Posterior vena cava (tissue), 2 donors: Measurements from ENCODE around the gene IRX4. TPM values are rescaled to one million over a fixed set of nuclear protein-coding genes. Genes with fewer than 3 reads are reported as not detected.
"Not testable (repeated sequence)": the region's sequence is repeated elsewhere in the genome, so short reads cannot be mapped to it uniquely, and the experiment has no call there.

Source experiments
- DNase-seq: peaks from one replicate; pipeline ENCODE4 v3.0.0-alpha.2; 2020; ENCODE audit warnings: low spot score
- intact Hi-C, 2 donors: fragments of 100-400 bp; cut with DNase I; formaldehyde crosslinking; loops; one replicate each; pipeline versions ENCODE4 v1.14.1 to v1.14.2; 2022 to 2023
- total RNA-seq, 2 donors: library from RNA; stranded (reverse); fragmentation: NEBNext Ultra II Directional; extraction: Animal tissue kit (Norgen Biotek cat#: 25700); gene quantifications; one replicate each; pipeline ENCODE4 v1.2.1, GENCODE V29; 2021
- donor health status: DM: yes; HTN: yes; CAD: no.
- donor health status: DM: yes; HTN: yes; CAD: no.

Gene IRX4
- total RNA-seq, 2 donors from 2014 or later, result not detected

GRCh38 chr5:1850324-1851154, 32.2 kb downstream of the IRX4 start:
- intact Hi-C loops, result no loop called here
- no peak for DNase-seq

DNA sequence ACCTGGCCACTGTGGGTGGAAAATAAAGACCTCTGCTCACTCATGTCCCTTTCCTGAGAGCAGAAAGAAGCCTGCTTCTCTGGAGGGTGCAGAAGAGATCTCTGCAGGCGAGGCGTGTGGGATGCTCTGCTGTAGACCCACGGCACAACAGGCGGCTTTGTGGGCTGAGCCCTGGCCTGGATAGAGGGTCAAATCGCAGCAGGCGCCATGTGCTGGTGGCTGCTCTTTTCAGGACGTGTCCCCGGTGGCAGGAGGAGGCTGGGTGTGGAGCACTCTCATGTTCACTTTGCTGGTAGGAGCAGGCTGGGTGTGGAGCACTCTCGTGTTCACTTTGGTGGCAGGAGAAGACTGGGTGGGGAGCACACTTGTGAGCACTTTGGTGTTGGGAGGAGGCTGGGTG, 35.1 kb downstream of the IRX4 start:
- intact Hi-C loops, result no loop called here
- no peak for DNase-seq

- no peak for DNase-seq
- intact Hi-C loops, result no loop called here
Observed at GRCh38 chr5:1847056-1847455, 35.7 kb downstream of the IRX4 start.

DNA sequence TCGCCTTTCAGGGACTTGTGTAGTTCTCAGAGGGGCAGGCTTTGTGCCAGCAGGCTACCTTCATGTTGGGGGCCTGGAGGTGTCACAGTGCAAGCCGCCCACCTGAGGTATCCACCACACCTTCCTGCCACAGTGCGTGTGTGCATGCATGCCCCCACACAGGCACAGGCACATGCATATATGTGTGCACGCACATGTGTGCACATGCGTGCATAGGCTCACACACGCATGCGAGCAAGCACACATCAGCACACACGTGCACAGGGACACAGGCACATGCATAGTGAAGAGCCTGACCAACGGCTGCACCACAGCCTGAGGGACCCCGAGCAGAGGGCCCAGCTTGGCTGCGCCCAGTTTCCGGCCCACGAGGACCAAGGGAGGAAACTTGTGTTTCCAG, 36.1 kb downstream of the IRX4 start:
- no peak for DNase-seq

GRCh38 chr5:1845696-1846095, 37.0 kb downstream of the IRX4 start:
- DNase-seq, result no peak
- intact Hi-C loops, result no loop called here

More for the DNA sequence above, 36.1 kb downstream of the IRX4 start:
- intact Hi-C loops, result no loop called here

GRCh38 chr5:1844708-1845436, 37.9 kb downstream of the IRX4 start:
- no peak for DNase-seq
- intact Hi-C loops, result no loop called here

DNA sequence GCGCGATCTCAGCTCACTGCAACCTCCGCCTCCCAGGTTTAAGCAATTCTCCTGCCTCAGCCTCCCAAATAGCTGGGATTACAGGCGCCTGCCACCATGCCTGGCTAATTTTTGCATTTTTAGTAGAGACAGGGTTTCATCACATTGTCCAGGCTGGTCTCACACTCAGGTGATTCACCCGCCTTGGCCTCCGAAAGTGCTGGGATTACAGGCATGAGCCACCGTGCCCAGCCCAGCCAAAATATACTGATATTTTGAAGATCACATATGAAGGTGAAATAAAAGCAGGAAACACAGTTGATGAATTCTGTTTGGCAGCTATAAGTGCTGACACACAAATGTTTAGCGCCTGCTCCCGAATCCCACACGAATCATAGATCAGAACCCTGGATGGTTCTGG, 39.0 kb downstream of the IRX4 start:
- intact Hi-C loops, DNase-seq: not testable (repeated sequence)

GRCh38 chr5:1842004-1842819, 40.5 kb downstream of the IRX4 start:
- no peak for DNase-seq

DNA sequence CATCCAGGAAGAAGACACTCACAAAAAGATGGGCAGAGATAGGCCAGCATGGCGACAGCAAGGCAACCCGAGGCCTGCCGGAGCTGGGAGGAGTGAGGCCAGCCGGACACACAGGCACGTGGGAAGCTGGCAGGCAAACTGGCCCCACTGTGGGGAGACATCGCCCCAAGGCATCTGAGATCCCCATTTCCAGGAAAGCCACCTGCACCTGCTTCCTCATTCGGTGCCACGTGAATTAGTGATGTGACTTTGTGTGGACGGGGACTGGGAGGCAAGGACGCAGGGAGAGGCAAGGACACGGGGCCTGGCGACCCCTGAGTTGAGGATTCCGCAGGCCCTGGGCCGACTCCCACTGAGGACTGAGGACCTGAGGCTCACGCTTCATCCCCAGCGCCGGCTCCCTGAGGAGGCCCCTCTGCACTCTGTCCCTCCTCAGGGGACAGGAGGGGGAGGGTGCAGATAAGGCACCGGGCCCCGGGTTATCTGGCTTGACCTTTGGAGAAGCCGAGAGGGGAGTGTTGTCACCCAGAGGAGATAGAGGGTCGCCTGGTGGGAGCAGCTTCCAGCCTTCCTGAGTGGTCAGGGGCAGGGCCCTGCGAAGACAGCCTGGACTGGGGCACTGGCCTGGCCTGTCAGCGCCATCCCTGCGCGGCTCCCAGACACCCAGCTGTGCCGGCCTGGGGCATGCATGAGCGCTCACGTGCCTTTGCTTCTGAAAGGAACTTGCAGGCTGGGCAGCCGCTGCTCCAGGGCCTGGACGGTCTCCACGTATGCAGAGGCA, 41.8 kb downstream of the IRX4 start:
- no peak for DNase-seq
- intact Hi-C loops, result no loop called here

More at GRCh38 chr5:1842004-1842819, 40.5 kb downstream of the IRX4 start:
- intact Hi-C loops, result no loop called here

DNA sequence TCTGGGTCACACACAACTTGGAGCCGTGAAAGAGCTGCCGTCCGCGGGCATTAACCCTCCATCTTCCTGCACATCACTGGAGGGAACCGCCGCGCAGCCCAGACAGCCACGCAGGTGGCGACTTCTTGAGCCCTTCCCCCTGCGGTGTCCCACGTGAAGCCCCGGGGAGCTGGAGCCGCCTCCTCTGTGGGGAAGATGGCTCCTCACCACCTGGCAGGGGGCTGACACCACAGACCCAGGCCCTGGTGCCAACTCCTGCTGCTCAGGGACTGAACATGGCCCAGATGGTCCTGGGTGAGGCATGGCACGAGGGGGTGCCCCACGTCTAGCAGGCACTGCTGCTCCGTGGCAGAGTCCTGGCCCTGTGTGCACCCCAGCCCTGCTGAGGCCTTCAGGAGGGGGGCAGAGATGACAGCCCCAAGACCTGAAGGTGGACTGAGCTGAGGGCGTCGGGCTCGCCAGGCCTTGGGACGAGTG, 42.6 kb downstream of the IRX4 start:
- intact Hi-C loops, result no loop called here
- no peak for DNase-seq

DNA sequence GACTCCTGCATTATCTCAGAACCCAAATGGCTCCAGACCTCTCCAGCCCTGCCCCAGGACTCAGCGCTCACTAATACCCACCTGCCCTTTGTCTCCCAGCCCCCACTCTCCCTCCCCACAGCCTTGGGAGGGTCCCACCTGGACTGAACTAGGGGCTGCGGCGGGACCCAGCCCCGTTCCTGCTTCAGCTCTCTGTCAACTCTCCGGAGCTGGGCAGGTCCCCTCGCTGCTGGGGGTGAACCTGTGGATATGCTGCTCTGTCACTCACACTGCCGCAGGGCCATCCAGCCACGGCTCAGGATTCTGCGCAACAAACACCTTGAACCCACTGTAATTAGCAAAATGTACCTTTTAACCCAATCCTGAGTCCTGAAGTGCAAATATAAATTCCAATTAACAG, 44.7 kb downstream of the IRX4 start:
- intact Hi-C loops, result no loop called here
- DNase-seq, result no peak

DNA sequence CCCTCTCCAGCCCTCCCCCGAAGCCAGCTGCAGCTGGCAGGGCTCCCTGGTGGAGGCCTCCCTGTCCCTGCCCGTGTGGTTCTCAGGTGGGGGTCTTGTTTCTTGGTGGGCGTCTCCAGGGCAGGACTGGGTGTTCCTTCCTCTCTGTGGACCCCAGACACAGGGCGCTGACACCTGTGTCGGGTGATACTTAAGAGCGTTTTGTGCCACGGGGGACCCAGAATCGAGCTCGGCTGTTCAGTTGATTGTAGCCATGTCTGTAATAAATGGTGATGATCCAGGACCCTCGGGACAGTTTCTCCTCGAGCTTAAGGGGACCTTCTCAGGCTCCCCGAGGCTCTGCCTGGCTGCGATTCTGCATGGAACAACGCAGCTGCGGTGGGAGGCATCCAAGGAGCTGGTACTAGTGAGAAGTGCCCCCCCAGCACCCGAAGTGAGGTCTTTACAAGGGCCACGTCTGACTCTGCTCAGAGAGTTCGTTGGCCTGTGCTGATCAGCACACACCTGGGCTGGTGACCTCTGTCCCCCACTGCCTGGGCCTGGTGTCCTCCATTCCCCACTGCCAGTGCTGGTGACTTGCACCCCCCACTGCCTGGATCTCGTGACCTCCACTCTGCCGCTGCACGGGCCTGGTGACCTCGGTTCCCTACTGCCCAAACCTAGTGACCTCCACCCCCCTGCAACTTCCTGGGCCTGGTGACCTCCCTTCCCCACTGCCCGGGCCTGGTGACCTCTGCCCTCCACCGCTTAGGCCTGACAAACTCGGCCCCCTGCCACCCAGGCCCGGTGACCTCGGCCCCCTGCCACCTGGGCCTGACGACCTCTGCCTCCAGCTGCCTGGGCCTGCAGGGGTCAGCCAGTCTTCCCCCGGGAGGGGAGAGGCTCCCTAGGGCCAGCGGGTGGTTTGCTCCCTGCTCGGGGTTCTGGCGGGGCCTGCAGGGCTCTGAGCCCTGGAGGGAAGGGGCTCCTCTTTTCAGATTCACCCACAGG, 45.5 kb downstream of the IRX4 start:
- intact Hi-C loops, result no loop called here
- no peak for DNase-seq

DNA sequence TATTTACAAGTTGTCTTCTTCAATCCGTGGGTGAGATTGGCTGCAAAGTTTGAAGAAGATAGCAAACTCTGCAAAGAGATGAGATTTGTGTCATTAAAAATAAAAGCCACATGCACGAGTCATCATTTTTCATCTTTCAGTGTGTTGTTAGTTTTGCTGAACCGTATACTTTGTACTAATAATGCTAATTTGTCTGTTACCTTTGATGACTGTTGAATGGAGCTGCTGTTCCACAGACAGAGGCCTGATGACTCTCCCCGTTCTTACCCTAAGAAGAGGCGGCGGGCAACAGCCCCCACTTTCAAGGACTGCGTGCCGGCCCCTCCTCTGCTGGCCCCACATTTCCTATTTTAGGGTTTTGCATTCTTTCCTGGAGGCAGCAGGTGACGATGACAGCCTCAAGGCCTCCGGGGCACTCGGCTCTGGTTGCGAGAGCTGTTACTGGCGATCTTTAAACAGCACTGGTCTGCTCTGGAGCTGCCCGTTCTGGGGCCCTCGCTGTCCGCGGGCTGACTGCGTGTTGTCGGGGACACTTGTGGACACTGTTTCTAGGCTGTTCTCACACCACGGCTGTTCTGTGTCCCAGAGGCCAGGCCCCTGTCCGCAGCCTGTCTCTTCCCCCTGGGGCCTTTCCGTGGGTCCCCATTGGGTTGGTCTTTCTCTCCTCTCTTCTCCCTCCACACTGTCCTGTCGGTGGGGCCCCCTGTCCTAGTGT, 46.4 kb downstream of the IRX4 start:
- DNase-seq, result peak; percentile 54
- intact Hi-C loops, result no loop called here

DNA sequence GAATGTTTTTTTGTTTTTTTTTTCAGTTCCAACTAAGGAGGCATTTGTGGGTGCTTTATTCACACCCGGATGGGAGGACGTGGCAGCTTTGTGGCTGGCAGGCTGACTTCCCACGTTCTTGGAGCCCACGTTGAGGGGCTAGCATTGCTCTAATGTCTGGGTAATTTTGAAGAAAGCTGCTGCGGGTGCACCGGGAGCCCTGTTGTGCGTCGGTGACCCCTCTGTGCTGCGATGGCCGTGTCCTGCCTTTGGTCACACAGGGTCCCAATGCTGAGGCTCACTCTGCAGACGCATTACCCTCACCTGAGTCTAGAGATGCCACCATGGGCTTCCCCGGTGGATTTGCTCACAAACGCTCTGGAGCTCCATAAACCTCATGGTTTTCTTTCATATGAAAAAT, 47.3 kb downstream of the IRX4 start:
- DNase-seq, result peak; percentile 65
- intact Hi-C loops, result no loop called here

GRCh38 chr5:1834721-1835429, 47.9 kb downstream of the IRX4 start:
- intact Hi-C loops, result no loop called here
- peak; percentile 73 for DNase-seq

DNA sequence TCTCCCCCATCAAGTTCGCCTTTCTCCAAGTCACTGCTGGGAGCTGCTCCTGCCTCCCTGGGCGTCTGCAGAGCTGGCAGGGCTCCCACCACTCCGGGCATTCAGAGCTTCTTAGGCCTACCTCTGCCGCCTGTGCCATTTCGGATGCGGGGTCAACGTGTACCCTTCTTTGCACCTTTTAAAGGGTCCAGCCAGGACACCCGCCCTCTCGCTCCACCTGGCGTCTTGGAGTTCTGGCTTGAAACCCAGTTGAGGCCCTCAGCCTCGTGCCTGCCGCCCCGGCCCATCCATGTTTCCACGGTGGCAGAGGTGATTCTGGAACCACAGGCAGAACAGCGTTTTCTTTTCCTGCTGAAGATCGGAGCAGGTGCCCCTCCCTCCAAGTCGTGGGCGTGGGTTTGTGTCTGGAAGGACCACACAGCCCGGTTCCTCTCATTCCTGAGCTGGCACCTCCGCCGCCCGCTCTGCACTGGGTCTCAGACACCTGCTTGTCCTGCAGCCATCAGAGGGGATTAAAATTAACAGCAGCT, 48.6 kb downstream of the IRX4 start:
- intact Hi-C loops, result no loop called here
- peak; percentile 77 for DNase-seq
